OCI-LY7 (cell line): ENCODE results near the gene RNF212B. TPM values are rescaled to one million over a fixed set of nuclear protein-coding genes. Genes with fewer than 3 reads are reported as not detected.

Source experiments
- Bru-seq: library from RNA; stranded (reverse); fragments of 400-500 nt; gene quantifications from one replicate; lab custom pipeline; 2021; lab: Mats Ljungman, UMichigan
- BruChase-seq, 2 experiments: library from RNA; stranded (reverse); fragments of 400-500 nt; gene quantifications; one replicate each; lab custom pipeline; 2021; lab: Mats Ljungman, UMichigan
- BruUV-seq: library from RNA; stranded (reverse); fragments of 400-500 nt; replicated peaks from 2 replicates; lab custom pipeline; 2021; lab: Mats Ljungman, UMichigan
- CTCF ChIA-PET: fragments of 300-600 bp; sonication (Branson Sonifier 250); formaldehyde crosslinking; loops from one replicate; lab custom pipeline; 2022; ENCODE audit warnings: antibody characterized with exemption; ENCODE audit not compliant: unreplicated experiment; lab: Charles Lee
- POLR2A ChIA-PET: fragments of 300-600 bp; sonication (Branson Sonifier 250); formaldehyde crosslinking; loops from one replicate; lab custom pipeline; 2022; ENCODE audit warnings: antibody characterized with exemption; lab: Charles Lee
- DNase-seq: peaks from one replicate; pipeline ENCODE4 v3.0.0-alpha.2; 2015; ENCODE audit warnings: low spot score
- H2AFZ ChIP-seq: fragments of 200-600 bp; sonication (generic), shearing (Covaris generic); 2 replicates; pipeline ENCODE4 v1.6.1; 2014; ENCODE audit warnings: mild to moderate bottlenecking, antibody characterized with exemption, low read length, moderate library complexity
- H3K27ac ChIP-seq: fragments of 200-600 bp; sonication (generic); 2 replicates; pipeline ENCODE4 v1.5.1; 2014; ENCODE audit warnings: mixed run types, low read depth, mild to moderate bottlenecking, moderate library complexity, low read length, inconsistent platforms; ENCODE audit not compliant: poor library complexity, severe bottlenecking
- H3K36me3 ChIP-seq: fragments of 200-600 bp; sonication (generic); 2 replicates; pipeline ENCODE4 v1.6.1; 2014; ENCODE audit warnings: mild to moderate bottlenecking, antibody characterized with exemption, low read length, moderate library complexity, mixed read lengths; ENCODE audit not compliant: insufficient read depth
- H3K4me1 ChIP-seq: fragments of 200-600 bp; sonication (generic); 2 replicates; pipeline ENCODE4 v1.5.1; 2014; ENCODE audit warnings: mild to moderate bottlenecking, low read length; ENCODE audit not compliant: insufficient read depth, poor library complexity, severe bottlenecking
- H3K4me2 ChIP-seq: fragments of 200-600 bp; sonication (generic); 2 replicates; pipeline ENCODE4 v1.6.1; 2014; ENCODE audit warnings: mild to moderate bottlenecking, low read length
- H3K4me3 ChIP-seq: fragments of 200-600 bp; sonication (generic); 2 replicates; pipeline ENCODE4 v1.5.1; 2014; ENCODE audit warnings: mild to moderate bottlenecking, low read depth, low read length; ENCODE audit not compliant: poor library complexity, severe bottlenecking
- H3K79me2 ChIP-seq: fragments of 200-600 bp; sonication (generic); 2 replicates; pipeline ENCODE4 v1.6.1; 2016; ENCODE audit warnings: low read depth, mild to moderate bottlenecking, low read length, moderate library complexity, mixed read lengths; ENCODE audit not compliant: insufficient read depth
- H3K9me2 ChIP-seq: fragments of 200-600 bp; sonication (generic); 2 replicates; pipeline ENCODE4 v1.6.1; 2016; ENCODE audit warnings: mild to moderate bottlenecking, low read length, mixed read lengths; ENCODE audit not compliant: insufficient read depth
- H3K9me3 ChIP-seq: fragments of 200-600 bp; sonication (generic); 2 replicates; pipeline ENCODE4 v1.6.1; 2014; ENCODE audit warnings: mild to moderate bottlenecking, mixed run types, low read length, mixed read lengths
- H4K20me1 ChIP-seq: fragments of 200-600 bp; sonication (generic); 2 replicates; pipeline ENCODE4 v1.6.1; 2014; ENCODE audit warnings: mild to moderate bottlenecking, antibody characterized with exemption, low read length, moderate library complexity, mixed read lengths; ENCODE audit not compliant: insufficient read depth
- EZH2phosphoT487 ChIP-seq: fragments of 200-600 bp; sonication (generic); IDR thresholded peaks from 2 replicates; pipeline ENCODE4 v1.6.1; 2018; ENCODE audit warnings: low read depth, borderline replicate concordance, mild to moderate bottlenecking, mixed run types, antibody characterized with exemption, low read length, moderate library complexity, mixed read lengths
- intact Hi-C: fragments of 100-400 bp; cut with micrococcal nuclease; formaldehyde crosslinking; loops from one replicate; pipeline ENCODE4 v1.10.0; 2022; ENCODE audit not compliant: unreplicated experiment
- long read RNA-seq: library from polyadenylated mRNA; stranded (forward); transcript quantifications from one replicate; pipeline ENCODE4 v2.0.0, GENCODE V29; 2022
- total RNA-seq, 2 experiments: library from RNA; depleted of rRNA in 1 of 2; stranded (reverse); fragments of >200 nt in 1 of 2; shearing (Covaris generic) in 1 of 2; gene quantifications; 2 replicates each; pipeline ENCODE4 v1.2.3, GENCODE V29; 2014 to 2022
- TF ChIP-seq, protein P1 (sequence below): fragments of 200-600 bp; sonication (generic); conservative IDR thresholded peaks from 2 replicates; pipeline ENCODE4 v1.5.1; 2014; ENCODE audit warnings: mild to moderate bottlenecking, antibody characterized with exemption, low read length, moderate library complexity, mixed read lengths

Gene RNF212B, protein sequence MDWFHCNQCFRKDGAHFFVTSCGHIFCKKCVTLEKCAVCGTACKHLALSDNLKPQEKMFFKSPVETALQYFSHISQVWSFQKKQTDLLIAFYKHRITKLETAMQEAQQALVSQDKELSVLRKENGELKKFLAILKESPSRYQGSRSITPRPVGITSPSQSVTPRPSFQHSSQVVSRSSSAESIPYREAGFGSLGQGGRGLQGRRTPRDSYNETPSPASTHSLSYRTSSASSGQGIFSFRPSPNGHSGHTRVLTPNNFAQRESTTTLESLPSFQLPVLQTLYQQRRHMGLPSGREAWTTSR
- not detected in 2 replicates for total RNA-seq (2014; rRNA removed; shearing (Covaris generic))
- not detected in 2 replicates for total RNA-seq (2022)
- Bru-seq, nascent RNA: percentile 2 among the genes with signal in this experiment
- BruChase-seq, experiment 1, labeled RNA remaining after a 6-hour chase: not detected
- percentile 3 among the genes with signal in this experiment for BruChase-seq, experiment 2, labeled RNA remaining after a 2-hour chase
- long read RNA-seq: 0 reads

DNA sequence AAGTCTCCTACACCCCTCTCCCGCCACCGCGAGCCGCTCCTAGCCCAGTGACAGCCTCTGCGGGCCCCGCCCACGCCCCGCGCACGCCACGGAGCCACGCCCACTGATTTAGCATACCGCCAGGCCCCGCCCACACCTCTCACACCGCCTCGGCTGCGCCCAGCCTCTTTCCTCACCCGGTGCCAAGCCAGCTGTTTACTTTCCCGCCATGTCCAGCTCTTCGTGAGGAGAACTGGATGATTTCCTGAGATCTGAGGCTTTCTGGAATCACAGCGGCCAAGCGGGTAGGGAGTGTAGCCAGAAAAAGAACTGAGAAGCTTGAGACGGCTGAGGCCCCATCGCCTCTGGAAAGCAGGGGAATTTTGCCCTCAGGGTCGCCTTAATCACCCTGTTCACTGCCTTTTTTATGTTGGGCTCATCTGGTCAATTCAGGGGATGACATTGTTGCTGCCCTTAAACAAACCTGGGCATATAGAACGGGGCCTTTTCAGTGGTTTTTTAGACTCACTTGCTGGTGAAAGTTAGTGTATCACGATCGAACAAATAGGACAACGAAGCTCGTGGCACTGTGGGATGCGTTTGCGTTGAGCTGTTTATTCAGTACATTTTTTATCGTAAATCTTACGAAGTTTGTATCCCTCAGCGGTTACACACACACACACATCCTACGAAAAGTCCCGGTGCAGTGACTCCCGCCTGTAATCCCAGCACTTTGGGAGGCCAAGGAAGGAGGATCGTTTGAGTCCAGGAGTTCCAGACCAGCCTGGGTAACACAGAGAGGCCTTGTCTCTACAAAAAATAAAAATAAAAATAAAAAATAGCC is at the start of gene RNF212B:
Gene RNF212B (plus strand): TSS at position 165 of the 823 bp plus-strand sequence. CDS start 2,410 bp downstream, outside the sequence.
- POLR2A ChIA-PET: no interaction called here
- Histone ChIP-seq H3K4me2 (peak within 1 kb of the TSS; percentile 30), H3K36me3 (no peaks in the 10 kb centered on the region), H3K4me3 (no peak within 1 kb of the TSS), H3K27ac (no peak within 1 kb of the TSS), H2AFZ (peak within 1 kb of the TSS; percentile 12; the same call in 1 of the 2 replicates), H4K20me1 (no peaks in the 10 kb centered on the region), H3K9me2 (no peaks in the 10 kb centered on the region), H3K9me3 (no peaks in the 10 kb centered on the region), H3K79me2 (no peaks in the 10 kb centered on the region), H3K4me1 (no peaks in the 10 kb centered on the region)
- peak; percentile 52 for DNase-seq
- TF ChIP-seq, protein P1, sequence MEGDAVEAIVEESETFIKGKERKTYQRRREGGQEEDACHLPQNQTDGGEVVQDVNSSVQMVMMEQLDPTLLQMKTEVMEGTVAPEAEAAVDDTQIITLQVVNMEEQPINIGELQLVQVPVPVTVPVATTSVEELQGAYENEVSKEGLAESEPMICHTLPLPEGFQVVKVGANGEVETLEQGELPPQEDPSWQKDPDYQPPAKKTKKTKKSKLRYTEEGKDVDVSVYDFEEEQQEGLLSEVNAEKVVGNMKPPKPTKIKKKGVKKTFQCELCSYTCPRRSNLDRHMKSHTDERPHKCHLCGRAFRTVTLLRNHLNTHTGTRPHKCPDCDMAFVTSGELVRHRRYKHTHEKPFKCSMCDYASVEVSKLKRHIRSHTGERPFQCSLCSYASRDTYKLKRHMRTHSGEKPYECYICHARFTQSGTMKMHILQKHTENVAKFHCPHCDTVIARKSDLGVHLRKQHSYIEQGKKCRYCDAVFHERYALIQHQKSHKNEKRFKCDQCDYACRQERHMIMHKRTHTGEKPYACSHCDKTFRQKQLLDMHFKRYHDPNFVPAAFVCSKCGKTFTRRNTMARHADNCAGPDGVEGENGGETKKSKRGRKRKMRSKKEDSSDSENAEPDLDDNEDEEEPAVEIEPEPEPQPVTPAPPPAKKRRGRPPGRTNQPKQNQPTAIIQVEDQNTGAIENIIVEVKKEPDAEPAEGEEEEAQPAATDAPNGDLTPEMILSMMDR: no peak
- TF ChIP-seq EZH2phosphoT487: no peak
- intact Hi-C loops: no loop called here
- BruUV-seq: no TSS peak
- CTCF ChIA-PET: no interaction called here

DNA sequence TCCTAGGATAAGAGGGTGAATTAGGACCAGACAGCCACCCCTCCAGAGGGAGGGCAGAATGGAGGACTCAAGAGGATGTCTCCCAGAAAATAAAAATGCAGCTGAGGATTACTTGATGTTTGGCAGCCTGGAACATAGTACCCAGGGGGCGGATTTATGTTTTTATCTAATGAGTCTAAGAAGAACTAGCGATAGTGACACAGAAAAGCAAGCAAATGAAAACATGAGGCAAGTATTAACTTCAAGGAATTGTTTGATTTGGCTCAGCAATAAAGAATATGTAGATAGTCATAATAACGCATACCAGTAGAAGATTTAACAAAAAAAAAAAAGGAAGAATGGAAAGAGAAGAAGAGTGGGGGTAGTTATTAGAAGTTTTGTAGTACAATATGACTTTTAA is 44.3 kb upstream of the RNF212B start:
- no peaks in the 10 kb centered on the region for H3K9me2 ChIP-seq
- H3K79me2 ChIP-seq: no peaks in the 10 kb centered on the region
- no peak overlapping the region for H2AFZ ChIP-seq
- no TSS peak for BruUV-seq
- H3K4me1 ChIP-seq: no peaks in the 10 kb centered on the region
- intact Hi-C loops: no loop called here
- DNase-seq: no peak
- ChIA-PET CTCF (interaction anchor here (0.6 kb wide), 1 partner anchor 80 kb away, joined by 3 read pairs; no protein-coding TSS in a partner anchor), POLR2A (no interaction called here)
- no peaks in the 10 kb centered on the region for H4K20me1 ChIP-seq
- no peak overlapping the region for H3K27ac ChIP-seq
- no peak overlapping the region for H3K4me2 ChIP-seq
- H3K36me3 ChIP-seq: no peaks in the 10 kb centered on the region
- H3K9me3 ChIP-seq: no peaks in the 10 kb centered on the region
- TF ChIP-seq, protein P1: no peak
- no peak for TF ChIP-seq EZH2phosphoT487
- H3K4me3 ChIP-seq: no peak overlapping the region
